ENCODE results near the gene STK39. TPM values are rescaled to one million over a fixed set of nuclear protein-coding genes. Genes with fewer than 3 reads are reported as not detected.

Gene STK39
- total RNA-seq, 1 experiment from 2014 or later, result 2.9 TPM

DNA sequence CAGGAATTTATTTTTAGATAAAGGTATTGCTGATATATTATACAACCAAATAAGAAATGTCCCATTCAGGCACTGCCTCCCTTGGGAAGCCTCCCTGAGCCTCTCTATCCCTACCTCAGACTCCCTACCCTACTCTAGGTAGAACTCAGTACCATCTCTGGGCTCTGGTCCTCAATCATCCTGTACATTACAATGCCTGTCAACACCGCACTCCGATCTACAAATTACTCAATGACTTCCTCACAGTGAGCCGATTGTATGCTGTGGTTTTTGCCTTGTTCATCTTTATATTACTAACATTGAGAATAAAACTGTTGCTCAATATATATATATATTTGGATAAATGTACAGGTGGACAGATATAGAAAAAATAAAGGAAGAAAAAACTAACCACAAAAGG is 207.5 kb downstream of the STK39 start:
- TF ChIP-seq, protein P1, sequence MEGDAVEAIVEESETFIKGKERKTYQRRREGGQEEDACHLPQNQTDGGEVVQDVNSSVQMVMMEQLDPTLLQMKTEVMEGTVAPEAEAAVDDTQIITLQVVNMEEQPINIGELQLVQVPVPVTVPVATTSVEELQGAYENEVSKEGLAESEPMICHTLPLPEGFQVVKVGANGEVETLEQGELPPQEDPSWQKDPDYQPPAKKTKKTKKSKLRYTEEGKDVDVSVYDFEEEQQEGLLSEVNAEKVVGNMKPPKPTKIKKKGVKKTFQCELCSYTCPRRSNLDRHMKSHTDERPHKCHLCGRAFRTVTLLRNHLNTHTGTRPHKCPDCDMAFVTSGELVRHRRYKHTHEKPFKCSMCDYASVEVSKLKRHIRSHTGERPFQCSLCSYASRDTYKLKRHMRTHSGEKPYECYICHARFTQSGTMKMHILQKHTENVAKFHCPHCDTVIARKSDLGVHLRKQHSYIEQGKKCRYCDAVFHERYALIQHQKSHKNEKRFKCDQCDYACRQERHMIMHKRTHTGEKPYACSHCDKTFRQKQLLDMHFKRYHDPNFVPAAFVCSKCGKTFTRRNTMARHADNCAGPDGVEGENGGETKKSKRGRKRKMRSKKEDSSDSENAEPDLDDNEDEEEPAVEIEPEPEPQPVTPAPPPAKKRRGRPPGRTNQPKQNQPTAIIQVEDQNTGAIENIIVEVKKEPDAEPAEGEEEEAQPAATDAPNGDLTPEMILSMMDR (IDR thresholded peaks at IDR 0.05; ENCODE audit: insufficient read depth in 1 of 2, low read depth in 1 of 2, low read length in 1 of 2, severe bottlenecking in 1 of 2, unreplicated experiment in 1 of 2), result no peak
- Mint-ChIP-seq H3K4me3 (ENCODE audit: unreplicated experiment) (no peak overlapping the region), H3K4me1 (ENCODE audit: low read depth, unreplicated experiment) (peaks cover 8% of the 10 kb centered on the region), H3K36me3 (ENCODE audit: insufficient read depth, unreplicated experiment) (no peaks in the 10 kb centered on the region), H3K27ac (ENCODE audit: unreplicated experiment) (no peak overlapping the region), H3K9me3 (ENCODE audit: unreplicated experiment) (no peaks in the 10 kb centered on the region), H3K27me3 (ENCODE audit: insufficient read depth, unreplicated experiment) (no peaks in the 10 kb centered on the region)
- H3K27me3 ChIP-seq (replicated peaks; ENCODE audit: control insufficient read depth, insufficient read depth, low read length), result no peaks in the 10 kb centered on the region
- CTCF ChIA-PET, result interaction anchor here (1.0 kb wide), 1 partner anchor 216 kb away, joined by 4 read pairs; no protein-coding TSS in a partner anchor
- BruUV-seq (replicated peaks), result no TSS peak
- H3K4me3 ChIP-seq (ENCODE audit: low read depth, low read length), result no peak overlapping the region
- POLR2A ChIA-PET, result no interaction called here
- no peaks in the 10 kb centered on the region for H3K9me3 ChIP-seq
- H3K4me1 ChIP-seq, result peaks cover 6% of the 10 kb centered on the region; the same call in 1 of the 2 replicates
- intact Hi-C loops (cut with micrococcal nuclease; ENCODE audit: unreplicated experiment), result no loop called here
- H3K36me3 ChIP-seq (ENCODE audit: control insufficient read depth, insufficient read depth, low read length), result no peaks in the 10 kb centered on the region
- no peak for DNase-seq

- no peak for DNase-seq
- Histone ChIP-seq H3K36me3 (ENCODE audit: control insufficient read depth, insufficient read depth, low read length) (no peaks in the 10 kb centered on the region), H3K4me1 (no peaks in the 10 kb centered on the region), H3K9me3 (no peaks in the 10 kb centered on the region), H3K27me3 (replicated peaks; ENCODE audit: control insufficient read depth, insufficient read depth, low read length) (no peaks in the 10 kb centered on the region), H3K4me3 (ENCODE audit: low read depth, low read length) (no peak overlapping the region)
- Mint-ChIP-seq H3K27me3 (ENCODE audit: insufficient read depth, unreplicated experiment) (no peaks in the 10 kb centered on the region), H3K27ac (ENCODE audit: unreplicated experiment) (no peak overlapping the region), H3K9me3 (ENCODE audit: unreplicated experiment) (no peaks in the 10 kb centered on the region), H3K4me1 (ENCODE audit: low read depth, unreplicated experiment) (no peaks in the 10 kb centered on the region), H3K4me3 (ENCODE audit: unreplicated experiment) (no peak overlapping the region), H3K36me3 (ENCODE audit: insufficient read depth, unreplicated experiment) (no peaks in the 10 kb centered on the region)
- intact Hi-C loops (cut with micrococcal nuclease; ENCODE audit: unreplicated experiment), result no loop called here
- CTCF ChIA-PET, result no interaction called here
- POLR2A ChIA-PET, result no interaction called here
- no TSS peak for BruUV-seq (replicated peaks)
- TF ChIP-seq, protein P1 (IDR thresholded peaks at IDR 0.05; ENCODE audit: insufficient read depth in 1 of 2, low read depth in 1 of 2, low read length in 1 of 2, severe bottlenecking in 1 of 2, unreplicated experiment in 1 of 2), result no peak
Observed at GRCh38 chr2:168037778-168038177, 209.6 kb downstream of the STK39 start.

DNA sequence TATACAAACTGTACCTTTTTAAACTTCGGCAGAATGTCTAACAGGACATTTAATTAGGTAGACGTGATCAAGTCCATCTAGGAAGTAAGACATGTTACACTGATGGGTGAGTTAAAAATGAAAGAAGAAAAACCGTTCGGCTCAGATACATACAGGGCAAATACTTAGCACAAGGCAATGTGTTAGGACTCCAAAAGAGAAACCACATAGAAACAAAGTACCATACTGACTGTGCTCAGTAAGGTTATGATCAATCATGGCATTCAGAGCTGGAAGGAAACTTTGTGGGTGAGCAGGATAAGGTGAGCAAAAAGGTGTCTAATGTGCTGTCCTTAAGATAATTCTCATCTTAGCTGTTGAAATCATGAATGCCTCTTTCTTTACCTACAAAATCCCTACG is 211.9 kb downstream of the STK39 start:
- no peak overlapping the region for H3K4me3 Mint-ChIP-seq (ENCODE audit: unreplicated experiment)
- Histone ChIP-seq H3K27me3 (replicated peaks; ENCODE audit: control insufficient read depth, insufficient read depth, low read length) (no peaks in the 10 kb centered on the region), H3K36me3 (ENCODE audit: control insufficient read depth, insufficient read depth, low read length) (no peaks in the 10 kb centered on the region), H3K9me3 (no peaks in the 10 kb centered on the region), H3K4me3 (ENCODE audit: low read depth, low read length) (no peak overlapping the region), H3K4me1 (no peaks in the 10 kb centered on the region)
- H3K27me3 Mint-ChIP-seq (ENCODE audit: insufficient read depth, unreplicated experiment), result no peaks in the 10 kb centered on the region
- TF ChIP-seq, protein P1 (IDR thresholded peaks at IDR 0.05; ENCODE audit: insufficient read depth in 1 of 2, low read depth in 1 of 2, low read length in 1 of 2, severe bottlenecking in 1 of 2, unreplicated experiment in 1 of 2), result no peak
- no peak for DNase-seq
- H3K36me3 Mint-ChIP-seq (ENCODE audit: insufficient read depth, unreplicated experiment), result no peaks in the 10 kb centered on the region
- BruUV-seq (replicated peaks), result no TSS peak
- no peak overlapping the region for H3K27ac Mint-ChIP-seq (ENCODE audit: unreplicated experiment)
- POLR2A ChIA-PET, result no interaction called here
- H3K4me1 Mint-ChIP-seq (ENCODE audit: low read depth, unreplicated experiment), result no peaks in the 10 kb centered on the region
- H3K9me3 Mint-ChIP-seq (ENCODE audit: unreplicated experiment), result no peaks in the 10 kb centered on the region
- intact Hi-C loops (cut with micrococcal nuclease; ENCODE audit: unreplicated experiment), result no loop called here
- CTCF ChIA-PET, result no interaction called here

All from Caco-2 (cell line).